HepG2 (cell line): ENCODE results near the gene NFE2. TPM values are rescaled to one million over a fixed set of nuclear protein-coding genes. Genes with fewer than 3 reads are reported as not detected.

Experiments
- AKAP8 ChIP-seq: sonication (generic); formaldehyde crosslinking; IDR thresholded peaks from 2 replicates; pipeline ENCODE4 v1.5.1; 2020; ENCODE audit warnings: mild to moderate bottlenecking, missing genetic modification reagents
- ATAD3A ChIP-seq: sonication (generic); formaldehyde crosslinking; IDR thresholded peaks from 2 replicates; pipeline ENCODE4 v1.4.0; 2020; ENCODE audit warnings: missing genetic modification reagents
- CBX5 ChIP-seq: sonication (generic); formaldehyde crosslinking; IDR thresholded peaks from 2 replicates; pipeline ENCODE4 v1.4.0; 2020; ENCODE audit warnings: missing genetic modification reagents, borderline replicate concordance
- DNMT1 ChIP-seq: sonication (generic); formaldehyde crosslinking; IDR thresholded peaks from 2 replicates; pipeline ENCODE4 v1.5.1; 2020; ENCODE audit warnings: mild to moderate bottlenecking, missing genetic modification reagents
- FOXO1 ChIP-seq: sonication (generic); formaldehyde crosslinking; IDR thresholded peaks from 2 replicates; pipeline ENCODE4 v1.4.0; 2020; ENCODE audit warnings: missing genetic modification reagents
- GTF3A ChIP-seq: sonication (generic); formaldehyde crosslinking; conservative IDR thresholded peaks from 2 replicates; pipeline ENCODE4 v1.4.0; 2020; ENCODE audit warnings: mild to moderate bottlenecking, missing genetic modification reagents
- HNRNPL ChIP-seq: fragments of 200-400 bp; formaldehyde crosslinking; IDR thresholded peaks from 2 replicates; pipeline ENCODE4 v1.6.1; 2017; ENCODE audit warnings: mild to moderate bottlenecking, low read depth, low read length
- IKZF4 ChIP-seq: sonication (generic); formaldehyde crosslinking; IDR thresholded peaks from 2 replicates; pipeline ENCODE4 v1.5.1; 2020; ENCODE audit warnings: borderline replicate concordance, mild to moderate bottlenecking, low read depth, missing genetic modification reagents; ENCODE audit errors: not compliant biosample characterization
- KDM3A ChIP-seq: IDR thresholded peaks from 2 replicates; pipeline ENCODE4 v1.6.1; 2018; ENCODE audit warnings: low read depth, missing compliant biosample characterization
- NAIF1 ChIP-seq: sonication (generic); formaldehyde crosslinking; IDR thresholded peaks from 2 replicates; pipeline ENCODE4 v1.5.0; 2020; ENCODE audit warnings: mild to moderate bottlenecking, missing genetic modification reagents, borderline replicate concordance
- NCOR1 ChIP-seq: fragments of 200-600 bp; sonication (generic); IDR thresholded peaks from 2 replicates; pipeline ENCODE4 v1.7.0; 2017; ENCODE audit warnings: antibody characterized with exemption, low read length, borderline replicate concordance
- SNRNP70 ChIP-seq: fragments of 200-400 bp; formaldehyde crosslinking; IDR thresholded peaks from 2 replicates; pipeline ENCODE4 v1.6.1; 2017; ENCODE audit warnings: mild to moderate bottlenecking, low read depth, low read length, moderate library complexity
- SP4 ChIP-seq: sonication (generic); formaldehyde crosslinking; IDR thresholded peaks from 2 replicates; pipeline ENCODE4 v1.8.1; 2023; ENCODE audit warnings: mild to moderate bottlenecking, missing genetic modification reagents
- TEAD3 ChIP-seq: optimal IDR thresholded peaks from 2 replicates; pipeline ENCODE3; 2016; ENCODE audit warnings: borderline replicate concordance
- ZBTB1 ChIP-seq: sonication (generic); formaldehyde crosslinking; IDR thresholded peaks from 2 replicates; pipeline ENCODE4 v1.4.0; 2020; ENCODE audit warnings: missing genetic modification reagents, borderline replicate concordance
- ZNF143 ChIP-seq: sonication (generic); formaldehyde crosslinking; IDR thresholded peaks from 2 replicates; pipeline ENCODE4 v1.4.0; 2020; ENCODE audit warnings: missing genetic modification reagents
- ZNF24 ChIP-seq: fragments of 450-650 bp; IDR thresholded peaks from 2 replicates; pipeline ENCODE4 v1.6.1; 2017; ENCODE audit warnings: antibody characterized with exemption, mild to moderate bottlenecking
- ZNF251 ChIP-seq: sonication (generic); formaldehyde crosslinking; IDR thresholded peaks from 2 replicates; pipeline ENCODE4 v1.9.0; 2021; ENCODE audit warnings: mild to moderate bottlenecking, missing genetic modification reagents
- ZNF430 ChIP-seq: sonication (generic); formaldehyde crosslinking; IDR thresholded peaks from 2 replicates; pipeline ENCODE4 v1.9.0; 2021; ENCODE audit warnings: mild to moderate bottlenecking, missing genetic modification reagents
- ZNF570 ChIP-seq: sonication (generic); formaldehyde crosslinking; IDR thresholded peaks from 2 replicates; pipeline ENCODE4 v1.4.0; 2020; ENCODE audit warnings: mild to moderate bottlenecking, missing genetic modification reagents, borderline replicate concordance
- ZNF607 ChIP-seq: sonication (generic); formaldehyde crosslinking; IDR thresholded peaks from 2 replicates; pipeline ENCODE4 v1.5.1; 2020; ENCODE audit warnings: missing genetic modification reagents, mild to moderate bottlenecking, borderline replicate concordance
- ZNF749 ChIP-seq: sonication (generic); formaldehyde crosslinking; IDR thresholded peaks from 2 replicates; pipeline ENCODE4 v1.8.0; 2022; ENCODE audit warnings: mild to moderate bottlenecking, missing genetic modification reagents, moderate library complexity, borderline replicate concordance
- ZNF816 ChIP-seq: sonication (generic); formaldehyde crosslinking; IDR thresholded peaks from 2 replicates; pipeline ENCODE4 v1.8.0; 2022; ENCODE audit warnings: missing genetic modification reagents, mild to moderate bottlenecking, borderline replicate concordance
- ZSCAN21 ChIP-seq: sonication (generic); formaldehyde crosslinking; IDR thresholded peaks from 2 replicates; pipeline ENCODE4 v1.8.0; 2022; ENCODE audit warnings: mild to moderate bottlenecking, missing genetic modification reagents, moderate library complexity, borderline replicate concordance
- polyA plus RNA-seq, 8 experiments: library from polyadenylated mRNA; depleted of rRNA in 3 of 8; stranded (reverse) in 7 of 8; unstranded in 1 of 8; fragments of >200 nt; fragmentation: Illumina TruSeq in 4 of 8; extraction: Trizol in 4 of 8; gene quantifications; 2 replicates each; pipeline versions ENCODE4 v1.2.1 to v1.2.3, GENCODE V29; 2011 to 2016; ENCODE audit warnings: low read depth in 4 of 8, missing spikeins in 1 of 8, mixed read lengths in 1 of 8; ENCODE audit not compliant: insufficient read depth in 1 of 8
- total RNA-seq, 5 experiments: library from RNA; depleted of rRNA; stranded (reverse); fragments of >200 nt; fragmentation: Illumina TruSeq; extraction: Trizol; gene quantifications; 2 replicates each; pipeline ENCODE4 v1.2.3, GENCODE V29; 2016; ENCODE audit warnings: low read depth in 1 of 5
- TF ChIP-seq, protein P1 (sequence below): IDR thresholded peaks from 2 replicates; pipeline ENCODE4 v1.6.1; 2016; ENCODE audit warnings: mild to moderate bottlenecking, missing biosample characterization, missing genetic modification reagents
- TF ChIP-seq, protein P2 (sequence below): sonication (generic); formaldehyde crosslinking; IDR thresholded peaks from 2 replicates; pipeline ENCODE4 v1.8.0; 2022; ENCODE audit warnings: mild to moderate bottlenecking, missing genetic modification reagents, moderate library complexity
- TF ChIP-seq, protein P3 (sequence below): IDR thresholded peaks from 2 replicates; pipeline ENCODE4 v1.6.1; 2016; ENCODE audit warnings: missing biosample characterization, missing genetic modification reagents, low read depth
- TF ChIP-seq, protein P4 (sequence below): sonication (generic); formaldehyde crosslinking; IDR thresholded peaks from 2 replicates; pipeline ENCODE4 v1.4.0; 2020; ENCODE audit warnings: mild to moderate bottlenecking, missing genetic modification reagents

Gene NFE2
- total and polyA plus RNA-seq, 2 of the 13 experiments (the other 11 are each of a cell fraction or from before 2014, with no cell fraction given) = 4.5 to 7.8 TPM

DNA sequence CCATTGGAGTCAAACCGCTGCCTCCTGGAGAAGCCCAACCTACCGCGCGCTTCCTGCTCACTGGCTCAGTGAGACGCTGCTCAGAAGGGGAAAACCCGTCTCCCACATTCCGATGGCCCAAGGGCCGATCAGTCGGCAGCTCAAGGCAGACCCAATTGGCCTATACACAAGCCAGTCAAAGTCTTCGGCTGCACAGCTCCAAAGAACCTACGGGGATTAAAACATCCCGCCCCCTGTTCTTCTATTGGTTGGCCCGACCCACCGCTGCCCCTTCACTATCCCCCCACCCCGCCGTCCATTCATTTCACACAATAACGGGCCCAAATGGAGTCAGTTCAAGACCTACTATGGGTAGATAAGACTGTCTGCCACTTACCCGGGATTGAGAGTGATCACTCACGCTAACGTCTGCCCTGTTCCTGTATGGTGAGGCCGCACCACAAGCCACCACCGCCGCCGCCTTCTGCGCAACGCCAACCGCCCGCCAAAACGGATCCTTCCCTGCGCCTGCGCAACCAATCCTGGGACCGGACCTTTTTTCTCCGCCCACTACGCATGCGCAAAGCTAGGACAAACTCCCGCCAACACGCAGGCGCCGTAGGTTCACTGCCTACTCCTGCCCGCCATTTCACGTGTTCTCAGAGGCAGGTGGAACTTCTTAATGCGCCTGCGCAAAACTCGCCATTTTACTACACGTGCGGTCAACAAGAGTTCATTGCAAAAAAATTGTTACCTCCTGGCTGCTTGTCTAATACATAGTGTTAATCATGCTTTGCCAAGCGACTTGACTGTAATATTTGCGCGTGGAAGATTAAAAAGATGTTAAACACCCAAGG lies 21.0 kb downstream of the NFE2 start, which contains the start of gene CBX5 (continued):
- TF ChIP-seq CBX5 (CRISPR knock-in tag) = no peak; the same call in 1 of the 2 replicates
- 0 out of 2 replicates have a peak, but pooled peaks have one; percentile 17 for TF ChIP-seq ZNF143 (CRISPR knock-in tag)
- peak; percentile 44; the same call in 1 of the 2 replicates for TF ChIP-seq ZNF749 (CRISPR knock-in tag)
- peak; percentile 78 for TF ChIP-seq SP4 (CRISPR knock-in tag)
- TF ChIP-seq, protein P1, sequence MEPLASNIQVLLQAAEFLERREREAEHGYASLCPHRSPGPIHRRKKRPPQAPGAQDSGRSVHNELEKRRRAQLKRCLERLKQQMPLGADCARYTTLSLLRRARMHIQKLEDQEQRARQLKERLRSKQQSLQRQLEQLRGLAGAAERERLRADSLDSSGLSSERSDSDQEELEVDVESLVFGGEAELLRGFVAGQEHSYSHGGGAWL = 0 out of 2 replicates have a peak, but pooled peaks have one; percentile 43
- TF ChIP-seq, protein P2, sequence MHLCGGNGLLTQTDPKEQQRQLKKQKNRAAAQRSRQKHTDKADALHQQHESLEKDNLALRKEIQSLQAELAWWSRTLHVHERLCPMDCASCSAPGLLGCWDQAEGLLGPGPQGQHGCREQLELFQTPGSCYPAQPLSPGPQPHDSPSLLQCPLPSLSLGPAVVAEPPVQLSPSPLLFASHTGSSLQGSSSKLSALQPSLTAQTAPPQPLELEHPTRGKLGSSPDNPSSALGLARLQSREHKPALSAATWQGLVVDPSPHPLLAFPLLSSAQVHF = peak; percentile 60; the same call in 1 of the 2 replicates
- no peak for TF ChIP-seq ZNF570
- peak; percentile 86 for TF ChIP-seq TEAD3 (CRISPR knock-in tag)
- TF ChIP-seq NAIF1 (CRISPR knock-in tag) = no peak
- TF ChIP-seq ZNF251 = 0 out of 2 replicates have a peak, but pooled peaks have one; percentile 41
- TF ChIP-seq ZNF816 (CRISPR knock-in tag) = no peak; the same call in 1 of the 2 replicates
- no peak for TF ChIP-seq ZSCAN21 (CRISPR knock-in tag)
- 0 out of 2 replicates have a peak, but pooled peaks have one; percentile 16 for TF ChIP-seq DNMT1 (CRISPR knock-in tag)
- TF ChIP-seq, protein P3, sequence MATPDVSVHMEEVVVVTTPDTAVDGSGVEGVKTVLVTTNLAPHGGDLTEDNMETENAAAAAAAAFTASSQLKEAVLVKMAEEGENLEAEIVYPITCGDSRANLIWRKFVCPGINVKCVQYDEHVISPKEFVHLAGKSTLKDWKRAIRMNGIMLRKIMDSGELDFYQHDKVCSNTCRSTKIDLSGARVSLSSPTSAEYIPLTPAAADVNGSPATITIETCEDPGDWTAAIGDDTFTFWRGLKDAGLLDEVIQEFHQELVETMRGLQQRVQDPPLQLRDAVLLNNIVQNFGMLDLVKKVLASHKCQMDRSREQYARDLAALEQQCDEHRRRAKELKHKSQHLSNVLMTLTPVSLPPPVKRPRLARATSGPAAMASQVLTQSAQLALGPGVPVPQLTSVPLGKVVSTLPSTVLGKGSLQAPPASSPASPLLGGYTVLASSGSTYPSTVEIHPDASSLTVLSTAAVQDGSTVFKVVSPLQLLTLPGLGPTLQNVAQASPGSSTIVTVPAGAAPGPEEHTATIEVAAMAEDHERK (CRISPR knock-in tag) = no peak
- TF ChIP-seq IKZF4 (CRISPR knock-in tag) = no peak
- 0 out of 2 replicates have a peak, but pooled peaks have one; percentile 26 for TF ChIP-seq HNRNPL
- TF ChIP-seq ZBTB1 = no peak
- TF ChIP-seq GTF3A (CRISPR knock-in tag) = no peak
- TF ChIP-seq AKAP8 (CRISPR knock-in tag) = no peak
- peak; percentile 49; the same call in 1 of the 2 replicates for TF ChIP-seq NCOR1
- TF ChIP-seq ZNF430 (CRISPR knock-in tag) = no peak
- TF ChIP-seq ZNF24 = 0 out of 2 replicates have a peak, but pooled peaks have one; percentile 40
- 0 out of 2 replicates have a peak, but pooled peaks have one; percentile 53 for TF ChIP-seq ZNF607 (CRISPR knock-in tag)
- no peak for TF ChIP-seq SNRNP70
- no peak for TF ChIP-seq KDM3A
- TF ChIP-seq, protein P4, sequence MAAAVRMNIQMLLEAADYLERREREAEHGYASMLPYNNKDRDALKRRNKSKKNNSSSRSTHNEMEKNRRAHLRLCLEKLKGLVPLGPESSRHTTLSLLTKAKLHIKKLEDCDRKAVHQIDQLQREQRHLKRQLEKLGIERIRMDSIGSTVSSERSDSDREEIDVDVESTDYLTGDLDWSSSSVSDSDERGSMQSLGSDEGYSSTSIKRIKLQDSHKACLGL (CRISPR knock-in tag) = peak; percentile 60; the same call in 1 of the 2 replicates
- no peak; the same call in 1 of the 2 replicates for TF ChIP-seq FOXO1 (CRISPR knock-in tag)
- no peak for TF ChIP-seq ATAD3A (CRISPR knock-in tag)
